HG03442 (cell line): ENCODE measurements around the gene S1PR5.

Experiments used
- ATAC-seq: cut with Tn5 transposase; IDR thresholded peaks from one replicate; pipeline ENCODE4 v1.9.1; 2021; ENCODE audit warnings: mild to moderate bottlenecking, moderate library complexity; ENCODE audit not compliant: unreplicated experiment

Gene S1PR5

GRCh38 chr19:10516671-10517286, 468 bp downstream of the S1PR5 start:
- no peak for ATAC-seq

- ATAC-seq = no peak
These were observed 1.2 kb downstream of the S1PR5 start for GRCh38 chr19:10516064-10516385.

GRCh38 chr19:10514211-10515145, 2.8 kb downstream of the S1PR5 start:
- no peak for ATAC-seq

- no peak for ATAC-seq
These were observed 4.0 kb downstream of the S1PR5 start for GRCh38 chr19:10513223-10513622.

- ATAC-seq = no peak
These were observed 6.9 kb downstream of the S1PR5 start for GRCh38 chr19:10510301-10510802.

- ATAC-seq = no peak
These were observed 8.5 kb downstream of the S1PR5 start for GRCh38 chr19:10508707-10509106.

GRCh38 chr19:10508036-10508435, 9.2 kb downstream of the S1PR5 start:
- ATAC-seq = no peak

GRCh38 chr19:10505583-10506229, 11.5 kb downstream of the S1PR5 start:
- no peak for ATAC-seq

- ATAC-seq = peak; percentile 18
These were observed 14.1 kb downstream of the S1PR5 start, which contains the start of gene KEAP1 for GRCh38 chr19:10503002-10503789. Gene KEAP1 (minus strand): TSS chr19:10503356. CDS start chr19:10500033, 3,323 bp downstream.

GRCh38 chr19:10502524-10503001, 14.7 kb downstream of the S1PR5 start:
- peak; percentile 84 for ATAC-seq

GRCh38 chr19:10501971-10502523, 15.2 kb downstream of the S1PR5 start:
- peak; percentile 18 for ATAC-seq

GRCh38 chr19:10500247-10500592, 17.0 kb downstream of the S1PR5 start:
- no peak for ATAC-seq

GRCh38 chr19:10499550-10500246, 17.5 kb downstream of the S1PR5 start:
- no peak for ATAC-seq

- ATAC-seq = no peak
These were observed 19.9 kb downstream of the S1PR5 start for GRCh38 chr19:10497371-10497770.

- no peak for ATAC-seq
These were observed 25.7 kb downstream of the S1PR5 start for GRCh38 chr19:10491472-10492047.

GRCh38 chr19:10486551-10486950, 30.7 kb downstream of the S1PR5 start:
- no peak for ATAC-seq

GRCh38 chr19:10478903-10479384, 38.3 kb downstream of the S1PR5 start:
- ATAC-seq = no peak

- no peak for ATAC-seq
These were observed 38.8 kb downstream of the S1PR5 start for GRCh38 chr19:10478476-10478875.

GRCh38 chr19:10474962-10475451, 42.2 kb downstream of the S1PR5 start:
- no peak for ATAC-seq
